WTC11 (cell line): Measurements from ENCODE around the gene XPNPEP1.

ENCODE experiments used
- ATF3 ChIP-seq: sonication (generic); formaldehyde crosslinking; conservative IDR thresholded peaks from 2 replicates; pipeline ENCODE4 v1.8.1; 2022; ENCODE audit warnings: mild to moderate bottlenecking, missing genetic modification reagents
- EMX1 ChIP-seq: fragments of 250-450 bp; sonication (Bioruptor Pico); IDR thresholded peaks from 2 replicates; pipeline ENCODE4 v1.8.0; 2021; ENCODE audit warnings: mild to moderate bottlenecking
- ETV6 ChIP-seq: sonication (generic); formaldehyde crosslinking; IDR thresholded peaks from 2 replicates; pipeline ENCODE4 v1.8.1; 2022; ENCODE audit warnings: mild to moderate bottlenecking, missing genetic modification reagents
- FOXK1 ChIP-seq: sonication (generic); formaldehyde crosslinking; IDR thresholded peaks from 2 replicates; pipeline ENCODE4 v1.8.0; 2022; ENCODE audit warnings: mild to moderate bottlenecking, moderate library complexity, missing genetic modification reagents
- FOXP1 ChIP-seq: sonication (generic); formaldehyde crosslinking; IDR thresholded peaks from 2 replicates; pipeline ENCODE4 v1.8.0; 2022; ENCODE audit warnings: missing genetic modification reagents, mild to moderate bottlenecking, moderate library complexity, borderline replicate concordance
- JUN ChIP-seq: sonication (generic); formaldehyde crosslinking; IDR thresholded peaks from 2 replicates; pipeline ENCODE4 v1.8.0; 2023; ENCODE audit warnings: mild to moderate bottlenecking, missing genetic modification reagents
- NFYB ChIP-seq: sonication (generic); formaldehyde crosslinking; conservative IDR thresholded peaks from 2 replicates; pipeline ENCODE4 v1.8.0; 2022; ENCODE audit warnings: low read depth, missing genetic modification reagents
- TF ChIP-seq, protein P1 (sequence below): sonication (generic); formaldehyde crosslinking; IDR thresholded peaks from 2 replicates; pipeline ENCODE4 v1.8.0; 2022; ENCODE audit warnings: mild to moderate bottlenecking, missing genetic modification reagents
- TF ChIP-seq, protein P2 (sequence below): sonication (generic); formaldehyde crosslinking; IDR thresholded peaks from 2 replicates; pipeline ENCODE4 v1.8.0; 2022; ENCODE audit warnings: mild to moderate bottlenecking, missing genetic modification reagents
- TF ChIP-seq, protein P3 (sequence below): sonication (generic); formaldehyde crosslinking; IDR thresholded peaks from 2 replicates; pipeline ENCODE4 v1.8.0; 2022; ENCODE audit warnings: mild to moderate bottlenecking, missing genetic modification reagents
- TF ChIP-seq, protein P4 (sequence below): fragments of 250-450 bp; sonication (Bioruptor Pico); IDR thresholded peaks from 2 replicates; pipeline ENCODE4 v2.1.2; 2022; ENCODE audit warnings: mild to moderate bottlenecking, moderate library complexity
- TF ChIP-seq, protein P5 (sequence below): fragments of 200-600 bp; IDR thresholded peaks from 2 replicates; pipeline ENCODE4 v1.8.0; 2022; ENCODE audit warnings: antibody characterized with exemption
- TF ChIP-seq, protein P6 (sequence below): sonication (generic); formaldehyde crosslinking; IDR thresholded peaks from 2 replicates; pipeline ENCODE4 v1.8.1; 2023; ENCODE audit warnings: mild to moderate bottlenecking, missing genetic modification reagents, moderate library complexity
- TF ChIP-seq, protein P7 (sequence below): sonication (generic); formaldehyde crosslinking; IDR thresholded peaks from 2 replicates; pipeline ENCODE4 v1.8.1; 2023; ENCODE audit warnings: mild to moderate bottlenecking, missing genetic modification reagents, moderate library complexity

GRCh38 chr10:109952526-109952925 lies 29.2 kb upstream of the XPNPEP1 start:
- TF ChIP-seq NFYB (CRISPR knock-in tag) (no peak), FOXK1 (CRISPR knock-in tag) (no peak), ATF3 (CRISPR knock-in tag) (no peak), EMX1 (no peak), FOXP1 (CRISPR knock-in tag) (no peak), ETV6 (CRISPR knock-in tag) (no peak), JUN (CRISPR knock-in tag) (no peak)
- TF ChIP-seq, protein P1, sequence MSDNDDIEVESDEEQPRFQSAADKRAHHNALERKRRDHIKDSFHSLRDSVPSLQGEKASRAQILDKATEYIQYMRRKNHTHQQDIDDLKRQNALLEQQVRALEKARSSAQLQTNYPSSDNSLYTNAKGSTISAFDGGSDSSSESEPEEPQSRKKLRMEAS (CRISPR knock-in tag): no peak
- TF ChIP-seq, protein P2, sequence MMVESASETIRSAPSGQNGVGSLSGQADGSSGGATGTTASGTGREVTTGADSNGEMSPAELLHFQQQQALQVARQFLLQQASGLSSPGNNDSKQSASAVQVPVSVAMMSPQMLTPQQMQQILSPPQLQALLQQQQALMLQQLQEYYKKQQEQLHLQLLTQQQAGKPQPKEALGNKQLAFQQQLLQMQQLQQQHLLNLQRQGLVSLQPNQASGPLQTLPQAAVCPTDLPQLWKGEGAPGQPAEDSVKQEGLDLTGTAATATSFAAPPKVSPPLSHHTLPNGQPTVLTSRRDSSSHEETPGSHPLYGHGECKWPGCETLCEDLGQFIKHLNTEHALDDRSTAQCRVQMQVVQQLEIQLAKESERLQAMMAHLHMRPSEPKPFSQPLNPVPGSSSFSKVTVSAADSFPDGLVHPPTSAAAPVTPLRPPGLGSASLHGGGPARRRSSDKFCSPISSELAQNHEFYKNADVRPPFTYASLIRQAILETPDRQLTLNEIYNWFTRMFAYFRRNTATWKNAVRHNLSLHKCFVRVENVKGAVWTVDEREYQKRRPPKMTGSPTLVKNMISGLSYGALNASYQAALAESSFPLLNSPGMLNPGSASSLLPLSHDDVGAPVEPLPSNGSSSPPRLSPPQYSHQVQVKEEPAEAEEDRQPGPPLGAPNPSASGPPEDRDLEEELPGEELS (CRISPR knock-in tag): no peak
- TF ChIP-seq, protein P3, sequence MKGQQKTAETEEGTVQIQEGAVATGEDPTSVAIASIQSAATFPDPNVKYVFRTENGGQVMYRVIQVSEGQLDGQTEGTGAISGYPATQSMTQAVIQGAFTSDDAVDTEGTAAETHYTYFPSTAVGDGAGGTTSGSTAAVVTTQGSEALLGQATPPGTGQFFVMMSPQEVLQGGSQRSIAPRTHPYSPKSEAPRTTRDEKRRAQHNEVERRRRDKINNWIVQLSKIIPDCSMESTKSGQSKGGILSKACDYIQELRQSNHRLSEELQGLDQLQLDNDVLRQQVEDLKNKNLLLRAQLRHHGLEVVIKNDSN (CRISPR knock-in tag): no peak
- TF ChIP-seq, protein P4, sequence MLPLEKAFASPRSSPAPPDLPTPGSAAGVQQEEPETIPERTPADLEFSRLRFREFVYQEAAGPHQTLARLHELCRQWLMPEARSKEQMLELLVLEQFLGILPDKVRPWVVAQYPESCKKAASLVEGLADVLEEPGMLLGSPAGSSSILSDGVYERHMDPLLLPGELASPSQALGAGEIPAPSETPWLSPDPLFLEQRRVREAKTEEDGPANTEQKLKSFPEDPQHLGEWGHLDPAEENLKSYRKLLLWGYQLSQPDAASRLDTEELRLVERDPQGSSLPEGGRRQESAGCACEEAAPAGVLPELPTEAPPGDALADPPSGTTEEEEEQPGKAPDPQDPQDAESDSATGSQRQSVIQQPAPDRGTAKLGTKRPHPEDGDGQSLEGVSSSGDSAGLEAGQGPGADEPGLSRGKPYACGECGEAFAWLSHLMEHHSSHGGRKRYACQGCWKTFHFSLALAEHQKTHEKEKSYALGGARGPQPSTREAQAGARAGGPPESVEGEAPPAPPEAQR: no peak
- TF ChIP-seq, protein P5, sequence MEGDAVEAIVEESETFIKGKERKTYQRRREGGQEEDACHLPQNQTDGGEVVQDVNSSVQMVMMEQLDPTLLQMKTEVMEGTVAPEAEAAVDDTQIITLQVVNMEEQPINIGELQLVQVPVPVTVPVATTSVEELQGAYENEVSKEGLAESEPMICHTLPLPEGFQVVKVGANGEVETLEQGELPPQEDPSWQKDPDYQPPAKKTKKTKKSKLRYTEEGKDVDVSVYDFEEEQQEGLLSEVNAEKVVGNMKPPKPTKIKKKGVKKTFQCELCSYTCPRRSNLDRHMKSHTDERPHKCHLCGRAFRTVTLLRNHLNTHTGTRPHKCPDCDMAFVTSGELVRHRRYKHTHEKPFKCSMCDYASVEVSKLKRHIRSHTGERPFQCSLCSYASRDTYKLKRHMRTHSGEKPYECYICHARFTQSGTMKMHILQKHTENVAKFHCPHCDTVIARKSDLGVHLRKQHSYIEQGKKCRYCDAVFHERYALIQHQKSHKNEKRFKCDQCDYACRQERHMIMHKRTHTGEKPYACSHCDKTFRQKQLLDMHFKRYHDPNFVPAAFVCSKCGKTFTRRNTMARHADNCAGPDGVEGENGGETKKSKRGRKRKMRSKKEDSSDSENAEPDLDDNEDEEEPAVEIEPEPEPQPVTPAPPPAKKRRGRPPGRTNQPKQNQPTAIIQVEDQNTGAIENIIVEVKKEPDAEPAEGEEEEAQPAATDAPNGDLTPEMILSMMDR: no peak
- TF ChIP-seq, protein P6, sequence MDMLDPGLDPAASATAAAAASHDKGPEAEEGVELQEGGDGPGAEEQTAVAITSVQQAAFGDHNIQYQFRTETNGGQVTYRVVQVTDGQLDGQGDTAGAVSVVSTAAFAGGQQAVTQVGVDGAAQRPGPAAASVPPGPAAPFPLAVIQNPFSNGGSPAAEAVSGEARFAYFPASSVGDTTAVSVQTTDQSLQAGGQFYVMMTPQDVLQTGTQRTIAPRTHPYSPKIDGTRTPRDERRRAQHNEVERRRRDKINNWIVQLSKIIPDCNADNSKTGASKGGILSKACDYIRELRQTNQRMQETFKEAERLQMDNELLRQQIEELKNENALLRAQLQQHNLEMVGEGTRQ (CRISPR knock-in tag): no peak
- TF ChIP-seq, protein P7, sequence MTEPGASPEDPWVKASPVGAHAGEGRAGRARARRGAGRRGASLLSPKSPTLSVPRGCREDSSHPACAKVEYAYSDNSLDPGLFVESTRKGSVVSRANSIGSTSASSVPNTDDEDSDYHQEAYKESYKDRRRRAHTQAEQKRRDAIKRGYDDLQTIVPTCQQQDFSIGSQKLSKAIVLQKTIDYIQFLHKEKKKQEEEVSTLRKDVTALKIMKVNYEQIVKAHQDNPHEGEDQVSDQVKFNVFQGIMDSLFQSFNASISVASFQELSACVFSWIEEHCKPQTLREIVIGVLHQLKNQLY: no peak
